NCI-H2196 (cell line): Measurements from ENCODE around the gene PHF21B.
A peak's percentile ranks its signal among the peaks of the same experiment; 100 is the strongest.

Experiments used
- DNase-seq: peaks from one replicate; lab custom pipeline; 2025; ENCODE audit not compliant: unreplicated experiment; lab: John Stamatoyannopoulos, UW

Gene PHF21B

GRCh38 chr22:45014654-45015053 is 4.8 kb upstream of the PHF21B start:
- DNase-seq = no peak

DNA sequence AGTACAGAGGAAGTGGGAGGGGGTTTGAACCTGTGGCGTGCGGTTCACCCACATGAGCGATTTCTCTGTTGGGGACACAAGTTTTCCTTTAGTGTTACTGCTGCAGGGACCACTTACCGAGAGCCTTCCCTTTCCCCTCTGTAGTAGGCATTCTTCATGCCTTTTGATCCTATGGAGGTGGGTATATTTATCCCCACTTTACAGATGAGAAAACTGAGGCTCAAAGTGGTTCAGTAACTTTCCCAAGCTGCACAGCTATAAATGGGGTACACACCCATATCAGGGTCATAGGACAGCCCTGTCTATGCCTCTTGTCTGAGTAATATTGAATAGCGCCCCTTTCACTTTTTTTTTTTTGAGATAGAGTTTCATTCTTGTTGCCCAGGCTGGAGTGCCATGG is 3.3 kb upstream of the PHF21B start:
- no peak for DNase-seq

- no peak for DNase-seq
These were observed 711 bp upstream of the PHF21B start for GRCh38 chr22:45010532-45010900.

GRCh38 chr22:45008751-45009605 is 827 bp downstream of the PHF21B start:
- no peak for DNase-seq

- peak; percentile 42 for DNase-seq
These were observed 1.6 kb downstream of the PHF21B start for GRCh38 chr22:45008186-45008681.

- no peak for DNase-seq
These were observed 2.2 kb downstream of the PHF21B start for GRCh38 chr22:45007391-45008185.

- DNase-seq = no peak
These were observed 2.8 kb downstream of the PHF21B start for GRCh38 chr22:45006964-45007390.

- no peak for DNase-seq
These were observed 3.5 kb downstream of the PHF21B start for GRCh38 chr22:45006111-45006963.

DNA sequence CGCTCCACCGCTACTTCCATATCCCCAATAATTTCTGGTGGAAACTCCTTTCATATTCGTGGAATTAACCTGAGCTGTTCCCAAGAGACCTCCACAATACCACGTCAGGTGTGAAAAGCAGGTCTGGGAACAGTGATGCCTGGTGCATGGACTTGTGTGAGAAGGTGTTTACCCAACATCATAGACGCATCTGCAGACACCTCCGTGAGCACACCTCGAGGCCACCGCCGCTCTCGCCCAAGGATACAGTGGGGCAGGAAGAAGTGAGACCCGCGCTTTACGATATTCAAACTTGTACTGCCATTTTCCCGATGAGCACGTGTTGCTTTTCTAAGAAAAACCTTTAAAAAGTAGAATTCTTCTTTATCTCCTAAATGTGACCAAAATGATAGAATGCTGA is 8.2 kb downstream of the PHF21B start:
- DNase-seq = no peak

DNA sequence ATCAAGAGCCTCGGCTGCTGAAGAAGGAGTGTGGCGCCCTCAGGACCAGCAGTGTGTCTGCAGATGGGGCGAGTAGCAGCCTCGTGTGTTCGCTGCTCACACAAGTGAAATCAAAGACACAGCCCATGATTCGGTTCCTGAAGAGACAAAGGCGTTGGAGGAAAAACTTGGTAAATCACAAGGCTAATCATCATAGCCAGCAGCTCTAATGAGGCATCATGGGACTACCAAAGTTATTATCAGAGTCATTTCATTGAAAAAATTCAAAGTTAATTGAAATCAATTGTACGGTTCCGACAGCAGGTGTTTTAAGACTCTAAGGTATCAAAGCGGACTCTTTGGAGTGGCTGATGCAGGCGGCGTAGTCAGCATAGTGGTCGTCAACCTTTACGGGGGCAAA is 9.5 kb downstream of the PHF21B start:
- no peak for DNase-seq

DNA sequence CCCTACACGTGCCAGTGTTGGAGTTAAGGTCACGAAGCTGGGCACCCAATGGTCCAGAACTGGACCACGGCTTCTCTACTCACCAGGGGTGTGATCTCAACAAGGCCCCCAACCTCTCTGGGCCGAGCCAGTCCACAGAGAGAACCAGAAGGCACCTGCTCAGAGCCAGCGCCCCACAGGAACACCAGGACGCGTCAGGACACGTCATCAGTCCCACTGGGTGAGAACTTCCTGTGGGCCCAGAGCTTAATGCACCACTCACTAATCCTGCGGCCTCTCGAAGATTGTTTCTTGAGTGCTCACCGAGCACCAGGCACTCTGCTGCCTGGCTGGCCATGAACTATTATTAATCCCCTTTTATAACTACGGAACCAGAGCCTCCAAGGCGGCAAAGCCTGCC is 10.1 kb downstream of the PHF21B start:
- DNase-seq = no peak

DNA sequence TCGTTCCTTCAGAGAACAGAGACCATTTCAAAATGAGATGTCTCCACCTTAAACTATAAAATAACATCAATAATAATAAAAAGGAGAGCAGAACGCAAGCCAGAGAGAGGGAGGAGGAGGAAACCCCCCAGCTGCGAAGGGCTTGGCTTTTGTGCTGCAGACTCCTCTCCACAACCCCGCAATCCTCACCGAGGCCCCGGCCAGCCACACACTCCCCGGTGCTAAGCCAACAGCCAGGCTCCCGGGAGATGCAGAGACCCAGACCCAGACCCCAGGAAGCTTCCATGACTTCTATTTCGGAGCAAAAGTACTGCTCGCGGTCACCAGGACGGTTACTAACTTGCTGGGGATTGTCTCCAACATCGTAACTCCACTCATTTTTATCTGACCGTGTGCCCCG is 10.6 kb downstream of the PHF21B start:
- no peak for DNase-seq

- DNase-seq = no peak
These were observed 11.5 kb downstream of the PHF21B start for GRCh38 chr22:44998296-44998695.

GRCh38 chr22:44997060-44997459 is 12.7 kb downstream of the PHF21B start:
- DNase-seq = no peak

- no peak for DNase-seq
These were observed 13.2 kb downstream of the PHF21B start for GRCh38 chr22:44996648-44997047.

GRCh38 chr22:44996120-44996519 is 13.7 kb downstream of the PHF21B start:
- DNase-seq = no peak

DNA sequence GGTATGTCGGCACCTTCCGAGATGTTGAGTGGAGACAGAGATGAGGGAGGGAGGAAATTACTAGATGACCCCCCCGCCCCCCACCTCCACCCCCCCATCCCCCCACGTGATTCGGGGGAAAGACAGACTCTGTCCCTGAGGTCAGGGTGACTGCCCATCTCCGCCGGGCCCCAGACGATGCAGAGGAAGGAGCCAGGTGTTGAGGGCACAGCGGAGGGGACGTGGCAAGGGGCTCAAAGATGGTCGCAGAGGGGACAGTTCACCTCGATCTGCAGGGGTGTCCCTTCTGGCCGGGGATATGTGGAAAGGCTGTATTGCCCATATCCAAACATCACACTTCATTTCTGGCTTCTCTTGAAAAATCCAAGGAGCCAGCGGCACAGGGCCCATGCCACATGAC is 14.1 kb downstream of the PHF21B start:
- DNase-seq = no peak

GRCh38 chr22:44995105-44995514 is 14.7 kb downstream of the PHF21B start:
- peak; percentile 42 for DNase-seq

GRCh38 chr22:44994399-44995104 is 15.3 kb downstream of the PHF21B start:
- DNase-seq = no peak

DNA sequence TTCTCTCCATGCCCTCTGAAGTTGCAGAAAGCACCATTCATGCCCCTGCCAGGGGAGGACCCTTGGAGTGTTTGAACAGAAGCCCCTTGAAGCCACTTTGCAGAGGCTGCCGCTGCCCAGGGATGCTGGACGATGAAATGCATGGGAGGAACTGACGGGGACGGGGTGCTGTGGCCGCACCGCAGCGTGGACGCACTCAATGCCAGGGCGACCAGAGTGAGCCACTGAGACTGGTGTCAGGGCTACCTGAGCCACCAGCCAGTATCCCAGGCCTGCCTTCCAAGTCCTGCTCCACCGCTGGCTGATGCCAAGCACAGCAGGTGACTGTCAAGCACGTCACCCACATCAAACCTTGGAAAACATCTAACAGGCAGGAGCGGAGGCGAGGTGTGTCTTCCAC is 17.6 kb downstream of the PHF21B start:
- DNase-seq = no peak

DNA sequence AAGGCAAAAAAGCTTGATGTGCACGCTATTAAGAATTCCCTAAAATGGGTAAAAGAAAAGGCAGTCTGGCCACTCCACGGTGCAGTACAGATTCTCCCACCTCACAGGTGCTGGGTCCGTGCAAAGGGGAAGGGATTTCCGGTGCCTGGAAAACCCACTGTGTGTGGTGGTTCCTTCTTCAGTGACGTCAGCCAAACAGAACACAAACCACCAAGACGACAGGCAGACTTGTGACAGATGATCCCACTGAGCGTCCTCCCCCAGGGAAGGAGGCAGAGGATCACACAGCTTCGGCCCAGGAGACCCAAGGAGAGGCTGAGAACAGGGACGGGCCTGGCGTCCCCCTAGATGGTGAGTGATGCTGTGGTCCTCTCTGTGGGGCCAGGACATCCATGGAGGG is 18.6 kb downstream of the PHF21B start:
- DNase-seq = no peak
